HEK293 (cell line): Measurements from ENCODE around the gene TM2D1.

Source experiments
- CTCF ChIP-seq: fragments of 450-650 bp; formaldehyde crosslinking; IDR thresholded peaks from 2 replicates; pipeline ENCODE4 v1.5.1; 2016; ENCODE audit warnings: missing biosample characterization, missing genetic modification characterization
- KLF1 ChIP-seq: fragments of 450-650 bp; formaldehyde crosslinking; IDR thresholded peaks from 2 replicates; pipeline ENCODE4 v1.5.1; 2016; ENCODE audit warnings: missing biosample characterization, missing genetic modification characterization
- KLF16 ChIP-seq: fragments of 450-650 bp; formaldehyde crosslinking; IDR thresholded peaks from 2 replicates; pipeline ENCODE4 v1.5.1; 2017; ENCODE audit warnings: missing biosample characterization, missing genetic modification characterization
- MZF1 ChIP-seq: fragments of 450-650 bp; formaldehyde crosslinking; IDR thresholded peaks from 2 replicates; pipeline ENCODE4 v1.5.1; 2017; ENCODE audit warnings: missing biosample characterization, missing genetic modification characterization, borderline replicate concordance
- PBX3 ChIP-seq: sonication (generic); formaldehyde crosslinking; IDR thresholded peaks from 2 replicates; pipeline ENCODE4 v1.8.1; 2022; ENCODE audit warnings: mild to moderate bottlenecking, moderate library complexity, missing genetic modification reagents
- YY1 ChIP-seq: fragments of 450-650 bp; formaldehyde crosslinking; IDR thresholded peaks from 2 replicates; pipeline ENCODE4 v1.5.1; 2018; ENCODE audit warnings: missing biosample characterization, missing genetic modification characterization
- ZFP3 ChIP-seq: fragments of 450-650 bp; formaldehyde crosslinking; IDR thresholded peaks from 2 replicates; pipeline ENCODE4 v1.5.1; 2016; ENCODE audit warnings: low read depth, missing biosample characterization, missing genetic modification characterization
- ZNF157 ChIP-seq: fragments of 450-650 bp; formaldehyde crosslinking; IDR thresholded peaks from 2 replicates; pipeline ENCODE4 v1.5.1; 2016; ENCODE audit warnings: missing biosample characterization, missing genetic modification characterization
- ZNF280C ChIP-seq: fragments of 450-650 bp; formaldehyde crosslinking; IDR thresholded peaks from 2 replicates; pipeline ENCODE4 v1.5.1; 2016; ENCODE audit warnings: missing biosample characterization, missing genetic modification characterization
- ZNF639 ChIP-seq: fragments of 450-650 bp; formaldehyde crosslinking; IDR thresholded peaks from 2 replicates; pipeline ENCODE4 v1.5.1; 2016; ENCODE audit warnings: missing biosample characterization, missing genetic modification characterization
- ZNF747 ChIP-seq: fragments of 450-650 bp; formaldehyde crosslinking; IDR thresholded peaks from 2 replicates; pipeline ENCODE4 v1.5.1; 2016; ENCODE audit warnings: missing biosample characterization, missing genetic modification characterization
- ZSCAN23 ChIP-seq: fragments of 450-650 bp; formaldehyde crosslinking; IDR thresholded peaks from 2 replicates; pipeline ENCODE4 v1.5.1; 2016; ENCODE audit warnings: missing biosample characterization, missing genetic modification characterization
- TF ChIP-seq, protein P1 (sequence below): fragments of 450-650 bp; formaldehyde crosslinking; IDR thresholded peaks from 2 replicates; pipeline ENCODE4 v1.5.1; 2016; ENCODE audit warnings: missing biosample characterization, missing genetic modification characterization
- TF ChIP-seq, protein P2 (sequence below): IDR thresholded peaks from 2 replicates; pipeline ENCODE4 v1.6.1; 2011; ENCODE audit warnings: mild to moderate bottlenecking, low read depth, low read length, borderline replicate concordance

DNA sequence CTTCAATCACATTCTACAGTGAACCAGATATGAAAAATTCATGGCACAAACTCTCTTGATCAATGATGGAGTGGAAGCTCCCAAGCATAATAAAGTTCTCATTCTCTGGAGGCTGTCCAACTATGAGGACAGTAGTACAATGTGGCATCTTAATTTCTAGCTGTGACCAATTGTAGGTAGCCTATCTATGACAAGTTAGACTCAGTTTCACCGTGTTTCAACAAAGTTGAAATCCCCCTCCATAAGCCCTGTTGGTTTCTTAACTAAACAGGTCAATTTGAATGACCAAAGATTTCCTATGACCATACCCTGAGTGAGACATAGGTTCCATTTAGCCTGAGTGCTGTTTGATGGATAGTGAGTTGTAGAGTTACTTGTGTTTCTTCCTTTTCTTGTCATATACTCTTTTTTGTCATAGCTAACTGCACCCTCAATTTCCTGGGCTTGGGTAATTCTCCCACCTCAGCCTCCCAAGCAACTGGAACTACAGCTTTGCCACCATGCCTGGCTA lies 29.1 kb upstream of the TM2D1 start:
- TF ChIP-seq ZNF157 (tag by site-specific recombination) (no peak), CTCF (tag by site-specific recombination) (no peak), ZNF639 (tag by site-specific recombination) (no peak), ZNF747 (tag by site-specific recombination) (no peak), ZNF280C (tag by site-specific recombination) (no peak), YY1 (tag by site-specific recombination) (no peak), ZSCAN23 (tag by site-specific recombination) (no peak), MZF1 (tag by site-specific recombination) (no peak), KLF1 (tag by site-specific recombination) (no peak), KLF16 (no peak), PBX3 (CRISPR knock-in tag) (no peak), ZFP3 (tag by site-specific recombination) (no peak)
- TF ChIP-seq, protein P1, sequence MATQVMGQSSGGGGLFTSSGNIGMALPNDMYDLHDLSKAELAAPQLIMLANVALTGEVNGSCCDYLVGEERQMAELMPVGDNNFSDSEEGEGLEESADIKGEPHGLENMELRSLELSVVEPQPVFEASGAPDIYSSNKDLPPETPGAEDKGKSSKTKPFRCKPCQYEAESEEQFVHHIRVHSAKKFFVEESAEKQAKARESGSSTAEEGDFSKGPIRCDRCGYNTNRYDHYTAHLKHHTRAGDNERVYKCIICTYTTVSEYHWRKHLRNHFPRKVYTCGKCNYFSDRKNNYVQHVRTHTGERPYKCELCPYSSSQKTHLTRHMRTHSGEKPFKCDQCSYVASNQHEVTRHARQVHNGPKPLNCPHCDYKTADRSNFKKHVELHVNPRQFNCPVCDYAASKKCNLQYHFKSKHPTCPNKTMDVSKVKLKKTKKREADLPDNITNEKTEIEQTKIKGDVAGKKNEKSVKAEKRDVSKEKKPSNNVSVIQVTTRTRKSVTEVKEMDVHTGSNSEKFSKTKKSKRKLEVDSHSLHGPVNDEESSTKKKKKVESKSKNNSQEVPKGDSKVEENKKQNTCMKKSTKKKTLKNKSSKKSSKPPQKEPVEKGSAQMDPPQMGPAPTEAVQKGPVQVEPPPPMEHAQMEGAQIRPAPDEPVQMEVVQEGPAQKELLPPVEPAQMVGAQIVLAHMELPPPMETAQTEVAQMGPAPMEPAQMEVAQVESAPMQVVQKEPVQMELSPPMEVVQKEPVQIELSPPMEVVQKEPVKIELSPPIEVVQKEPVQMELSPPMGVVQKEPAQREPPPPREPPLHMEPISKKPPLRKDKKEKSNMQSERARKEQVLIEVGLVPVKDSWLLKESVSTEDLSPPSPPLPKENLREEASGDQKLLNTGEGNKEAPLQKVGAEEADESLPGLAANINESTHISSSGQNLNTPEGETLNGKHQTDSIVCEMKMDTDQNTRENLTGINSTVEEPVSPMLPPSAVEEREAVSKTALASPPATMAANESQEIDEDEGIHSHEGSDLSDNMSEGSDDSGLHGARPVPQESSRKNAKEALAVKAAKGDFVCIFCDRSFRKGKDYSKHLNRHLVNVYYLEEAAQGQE (tag by site-specific recombination), result no peak
- TF ChIP-seq, protein P2, sequence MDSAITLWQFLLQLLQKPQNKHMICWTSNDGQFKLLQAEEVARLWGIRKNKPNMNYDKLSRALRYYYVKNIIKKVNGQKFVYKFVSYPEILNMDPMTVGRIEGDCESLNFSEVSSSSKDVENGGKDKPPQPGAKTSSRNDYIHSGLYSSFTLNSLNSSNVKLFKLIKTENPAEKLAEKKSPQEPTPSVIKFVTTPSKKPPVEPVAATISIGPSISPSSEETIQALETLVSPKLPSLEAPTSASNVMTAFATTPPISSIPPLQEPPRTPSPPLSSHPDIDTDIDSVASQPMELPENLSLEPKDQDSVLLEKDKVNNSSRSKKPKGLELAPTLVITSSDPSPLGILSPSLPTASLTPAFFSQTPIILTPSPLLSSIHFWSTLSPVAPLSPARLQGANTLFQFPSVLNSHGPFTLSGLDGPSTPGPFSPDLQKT, result no peak
